Endothelial cell (in vitro differentiated cells): Measurements from ENCODE around the gene MMP11. TPM values are rescaled to one million over a fixed set of nuclear protein-coding genes. Genes with fewer than 3 reads are reported as not detected.

Source experiments
- DNase-seq: peaks from one replicate; pipeline ENCODE4 v3.0.0; 2021; ENCODE audit warnings: low spot score
- H3K27ac Mint-ChIP-seq: one replicate; pipeline ENCODE4 v1.8.0; 2021; ENCODE audit warnings: mixed read lengths, inconsistent platforms; ENCODE audit not compliant: unreplicated experiment
- H3K27me3 Mint-ChIP-seq: one replicate; pipeline ENCODE4 v1.8.0; 2021; ENCODE audit warnings: mild to moderate bottlenecking, moderate library complexity, mixed read lengths, inconsistent platforms; ENCODE audit not compliant: unreplicated experiment
- H3K36me3 Mint-ChIP-seq: one replicate; pipeline ENCODE4 v1.8.0; 2021; ENCODE audit warnings: mild to moderate bottlenecking, low read depth, mixed read lengths, inconsistent platforms; ENCODE audit not compliant: unreplicated experiment
- H3K4me1 Mint-ChIP-seq: one replicate; pipeline ENCODE4 v1.8.0; 2021; ENCODE audit warnings: mild to moderate bottlenecking, mixed read lengths, inconsistent platforms; ENCODE audit not compliant: unreplicated experiment
- H3K4me3 Mint-ChIP-seq: one replicate; pipeline ENCODE4 v1.8.0; 2021; ENCODE audit warnings: mild to moderate bottlenecking, mixed read lengths, inconsistent platforms; ENCODE audit not compliant: unreplicated experiment
- H3K9me3 Mint-ChIP-seq: one replicate; pipeline ENCODE4 v1.8.0; 2021; ENCODE audit warnings: mixed read lengths, inconsistent platforms; ENCODE audit not compliant: unreplicated experiment
- CTCF ChIP-seq: fragments of 200-600 bp; sonication (generic); IDR thresholded peaks from one replicate; pipeline ENCODE4 v1.5.0; 2021; ENCODE audit warnings: antibody characterized with exemption; ENCODE audit not compliant: unreplicated experiment
- total RNA-seq: library from RNA; stranded (reverse); fragmentation: NEBNext Ultra II Directional; extraction: Animal tissue kit (Norgen Biotek cat#: 25700); gene quantifications from one replicate; pipeline ENCODE4 v1.2.1, GENCODE V29; 2021; ENCODE audit not compliant: unreplicated experiment

MMP11 gene
- total RNA-seq, 1 donor from 2014 or later: 3.4 TPM

GRCh38 chr22:23764899-23765881, 7.5 kb upstream of the MMP11 start:
- DNase-seq: no peak
- no peak overlapping the region for H3K4me3 Mint-ChIP-seq
- no peak for TF ChIP-seq CTCF
- H3K9me3 Mint-ChIP-seq: no peaks in the 10 kb centered on the region
- peaks cover 20% of the 10 kb centered on the region for H3K4me1 Mint-ChIP-seq
- H3K36me3 Mint-ChIP-seq: no peaks in the 10 kb centered on the region
- peaks cover 3% of the 10 kb centered on the region for H3K27me3 Mint-ChIP-seq
- H3K27ac Mint-ChIP-seq: peak overlapping the region; percentile 52

GRCh38 chr22:23767303-23767672, 5.4 kb upstream of the MMP11 start:
- DNase-seq: no peak
- TF ChIP-seq CTCF: no peak
- H3K4me3 Mint-ChIP-seq: peak overlapping the region; percentile 47
- no peaks in the 10 kb centered on the region for H3K9me3 Mint-ChIP-seq
- no peaks in the 10 kb centered on the region for H3K36me3 Mint-ChIP-seq
- H3K27ac Mint-ChIP-seq: no peak overlapping the region
- peaks cover 16% of the 10 kb centered on the region for H3K4me1 Mint-ChIP-seq
- peaks cover 3% of the 10 kb centered on the region for H3K27me3 Mint-ChIP-seq

- Mint-ChIP-seq H3K4me3 (peak within 1 kb of the TSS; percentile 85), H3K27me3 (no peaks in the 10 kb centered on the region), H3K36me3 (no peaks in the 10 kb centered on the region), H3K27ac (no peak within 1 kb of the TSS), H3K9me3 (no peaks in the 10 kb centered on the region), H3K4me1 (peaks cover 10% of the 10 kb centered on the region)
- peak; percentile 94 for DNase-seq
- TF ChIP-seq CTCF: peak; percentile 85
These were observed 4.7 kb upstream of the MMP11 start, which contains the start of gene CHCHD10 for GRCh38 chr22:23767673-23768548. Gene CHCHD10, minus strand, starts transcription at chr22:23767972. Its CDS starts 98 bp downstream, at chr22:23767874.

GRCh38 chr22:23769321-23769965, 3.2 kb upstream of the MMP11 start:
- no peaks in the 10 kb centered on the region for H3K9me3 Mint-ChIP-seq
- H3K36me3 Mint-ChIP-seq: peaks cover 1% of the 10 kb centered on the region
- no peak overlapping the region for H3K4me3 Mint-ChIP-seq
- H3K4me1 Mint-ChIP-seq: peaks cover 8% of the 10 kb centered on the region
- no peak for DNase-seq
- peaks cover 7% of the 10 kb centered on the region for H3K27me3 Mint-ChIP-seq
- no peak for TF ChIP-seq CTCF
- no peak overlapping the region for H3K27ac Mint-ChIP-seq
